Esophagus squamous epithelium (tissue), 4 donors: ENCODE measurements around the gene MBNL1.

Experiments
- CTCF ChIP-seq, 6 experiments: fragments of 450-650 bp in 4 of 6; fragments of 200-600 bp in 2 of 6; sonication (generic) in 2 of 6; IDR thresholded peaks; one replicate each; pipeline ENCODE4 v1.5.1; 2016 to 2019; ENCODE audit warnings: antibody characterized with exemption in 6 of 6, mild to moderate bottlenecking in 4 of 6, moderate library complexity in 4 of 6
- POLR2A ChIP-seq, 4 donors: fragments of 450-650 bp; IDR thresholded peaks; one replicate each; pipeline ENCODE4 v1.6.1; 2017; ENCODE audit warnings: antibody characterized with exemption in 4 of 4, mild to moderate bottlenecking in 4 of 4, moderate library complexity in 3 of 4

GRCh38 chr3:152241142-152242017 lies 27.3 kb upstream of the MBNL1 start:
- TF ChIP-seq POLR2A (IDR thresholded peaks at IDR 0.05) (no peak), CTCF (IDR thresholded peaks at IDR 0.05) (no peak)
